HepG2 (cell line): ENCODE measurements around the gene TLE1. TPM values are rescaled to one million over a fixed set of nuclear protein-coding genes. Genes with fewer than 3 reads are reported as not detected.

ENCODE experiments used
- EHMT2 ChIP-seq: fragments of 200-600 bp; sonication (generic); IDR thresholded peaks from 2 replicates; pipeline ENCODE4 v1.7.0; 2017; ENCODE audit warnings: antibody characterized with exemption, low read depth, low read length, borderline replicate concordance
- ETV5 ChIP-seq: IDR thresholded peaks from 2 replicates; pipeline ENCODE4 v1.6.1; 2018; ENCODE audit warnings: missing biosample characterization, missing genetic modification reagents, inconsistent platforms, borderline replicate concordance
- FOXO1 ChIP-seq: sonication (generic); formaldehyde crosslinking; IDR thresholded peaks from 2 replicates; pipeline ENCODE4 v1.4.0; 2020; ENCODE audit warnings: missing genetic modification reagents
- HDAC6 ChIP-seq: fragments of 200-600 bp; sonication (generic); IDR thresholded peaks from 2 replicates; pipeline ENCODE4 v1.7.0; 2017; ENCODE audit warnings: mild to moderate bottlenecking, antibody characterized with exemption, low read length, low read depth
- MTA1 ChIP-seq: sonication (generic); formaldehyde crosslinking; IDR thresholded peaks from 2 replicates; pipeline ENCODE4 v1.4.0; 2020; ENCODE audit warnings: missing genetic modification reagents, mild to moderate bottlenecking, borderline replicate concordance
- POLR2G ChIP-seq: fragments of 200-400 bp; formaldehyde crosslinking; IDR thresholded peaks from 2 replicates; pipeline ENCODE4 v1.6.1; 2018; ENCODE audit warnings: mild to moderate bottlenecking, low read depth, low read length, moderate library complexity
- PRDM15 ChIP-seq: sonication (generic); formaldehyde crosslinking; IDR thresholded peaks from 2 replicates; pipeline ENCODE4 v1.4.0; 2020; ENCODE audit warnings: missing genetic modification reagents
- RNF2 ChIP-seq: fragments of 450-650 bp; conservative IDR thresholded peaks from 2 replicates; pipeline ENCODE4 v1.6.1; 2016; ENCODE audit warnings: low read depth
- U2AF2 ChIP-seq: fragments of 200-400 bp; formaldehyde crosslinking; IDR thresholded peaks from 2 replicates; pipeline ENCODE4 v1.6.1; 2017; ENCODE audit warnings: low read depth, mild to moderate bottlenecking, low read length
- ZNF142 ChIP-seq: sonication (generic); formaldehyde crosslinking; IDR thresholded peaks from 2 replicates; pipeline ENCODE4 v1.4.0; 2020; ENCODE audit warnings: missing genetic modification reagents
- ZNF337 ChIP-seq: sonication (generic); formaldehyde crosslinking; IDR thresholded peaks from 2 replicates; pipeline ENCODE4 v1.5.1; 2020; ENCODE audit warnings: missing genetic modification reagents, low read depth, mild to moderate bottlenecking, borderline replicate concordance
- ZNF570 ChIP-seq: sonication (generic); formaldehyde crosslinking; IDR thresholded peaks from 2 replicates; pipeline ENCODE4 v1.4.0; 2020; ENCODE audit warnings: mild to moderate bottlenecking, missing genetic modification reagents, borderline replicate concordance
- ZXDC ChIP-seq: sonication (generic); formaldehyde crosslinking; IDR thresholded peaks from 2 replicates; pipeline ENCODE4 v1.5.0; 2020; ENCODE audit warnings: mild to moderate bottlenecking, missing genetic modification reagents
- polyA plus RNA-seq, 8 experiments: library from polyadenylated mRNA; depleted of rRNA in 3 of 8; stranded (reverse) in 7 of 8; unstranded in 1 of 8; fragments of >200 nt; fragmentation: Illumina TruSeq in 4 of 8; extraction: Trizol in 4 of 8; gene quantifications; 2 replicates each; pipeline versions ENCODE4 v1.2.1 to v1.2.3, GENCODE V29; 2011 to 2016; ENCODE audit warnings: low read depth in 4 of 8, missing spikeins in 1 of 8, mixed read lengths in 1 of 8; ENCODE audit not compliant: insufficient read depth in 1 of 8
- total RNA-seq, 5 experiments: library from RNA; depleted of rRNA; stranded (reverse); fragments of >200 nt; fragmentation: Illumina TruSeq; extraction: Trizol; gene quantifications; 2 replicates each; pipeline ENCODE4 v1.2.3, GENCODE V29; 2016; ENCODE audit warnings: low read depth in 1 of 5

The TLE1 gene
- total and polyA plus RNA-seq, 2 of the 13 experiments (the other 11 are each of a cell fraction or from before 2014, with no cell fraction given) = 35.9 to 109 TPM

- TF ChIP-seq PRDM15 (CRISPR knock-in tag) = no peak
- TF ChIP-seq ZNF570 = no peak
- no peak for TF ChIP-seq POLR2G
- TF ChIP-seq U2AF2 = no peak
- no peak for TF ChIP-seq ZXDC (CRISPR knock-in tag)
- no peak for TF ChIP-seq ZNF142 (CRISPR knock-in tag)
- no peak for TF ChIP-seq MTA1 (CRISPR knock-in tag)
- peak; percentile 79 for TF ChIP-seq ETV5 (CRISPR knock-in tag)
- peak; percentile 93 for TF ChIP-seq FOXO1 (CRISPR knock-in tag)
- TF ChIP-seq HDAC6 = no peak
- TF ChIP-seq EHMT2 = peak; percentile 97
- no peak for TF ChIP-seq RNF2
- no peak for TF ChIP-seq ZNF337 (CRISPR knock-in tag)
Observed at GRCh38 chr9:81535542-81536241, 153.7 kb downstream of the TLE1 start (continued).
